OCI-LY7 (cell line): ENCODE data around the gene NEDD9.

ENCODE experiments used
- CTCF ChIP-seq: fragments of 200-600 bp; sonication (generic); conservative IDR thresholded peaks from 2 replicates; pipeline ENCODE4 v1.5.1; 2014; ENCODE audit warnings: mild to moderate bottlenecking, antibody characterized with exemption, low read length, moderate library complexity, mixed read lengths
- EZH2phosphoT487 ChIP-seq: fragments of 200-600 bp; sonication (generic); IDR thresholded peaks from 2 replicates; pipeline ENCODE4 v1.6.1; 2018; ENCODE audit warnings: low read depth, borderline replicate concordance, mild to moderate bottlenecking, mixed run types, antibody characterized with exemption, low read length, moderate library complexity, mixed read lengths

GRCh38 chr6:11155589-11155988, 76.9 kb downstream of the NEDD9 start:
- no peak for TF ChIP-seq CTCF
- no peak for TF ChIP-seq EZH2phosphoT487
